Ectodermal cell (in vitro differentiated cells): Measurements from ENCODE around the gene RECQL5. TPM values are rescaled to one million over a fixed set of nuclear protein-coding genes. Genes with fewer than 3 reads are reported as not detected.

Experiments
- H3K27ac ChIP-seq: 2 replicates; pipeline ENCODE4 v1.7.0; 2013; ENCODE audit warnings: mild to moderate bottlenecking, low read depth, low read length; ENCODE audit not compliant: insufficient read depth, poor library complexity, severe bottlenecking
- H3K27me3 ChIP-seq: 2 replicates; pipeline ENCODE4 v1.7.0; 2013; ENCODE audit warnings: mild to moderate bottlenecking, low read length; ENCODE audit not compliant: insufficient read depth, control insufficient read depth, poor library complexity, severe bottlenecking
- H3K36me3 ChIP-seq: one replicate; pipeline ENCODE4 v1.7.0; 2013; ENCODE audit warnings: low read length; ENCODE audit not compliant: control insufficient read depth, insufficient read depth
- H3K4me1 ChIP-seq: one replicate; pipeline ENCODE4 v1.7.0; 2013; ENCODE audit warnings: low read length; ENCODE audit not compliant: control insufficient read depth, insufficient read depth
- H3K4me3 ChIP-seq: 2 replicates; pipeline ENCODE4 v1.7.0; 2013; ENCODE audit warnings: low read depth, low read length, control low read depth; ENCODE audit not compliant: insufficient read depth
- H3K9me3 ChIP-seq: 2 replicates; pipeline ENCODE4 v1.7.0; 2013; ENCODE audit warnings: mild to moderate bottlenecking, low read length, moderate library complexity; ENCODE audit not compliant: control insufficient read depth
- WGBS, 2 experiments: methylation state at CpG; one replicate each; pipeline ENCODE4 v1.1.7; 2013; ENCODE audit warnings: missing lambda C conversion rate in 2 of 2; 5-methylcytosine and 5-hydroxymethylcytosine counted together
- polyA plus RNA-seq, 4 experiments: library from polyadenylated mRNA; stranded (reverse); fragments of 50-300 nt; gene quantifications; one replicate each; pipeline ENCODE4 v1.2.3, GENCODE V29; 2013

The RECQL5 gene
- polyA plus RNA-seq (2013, experiment 1 of 4) = 56.7 TPM
- 52.6 TPM for polyA plus RNA-seq (2013, experiment 2 of 4)
- polyA plus RNA-seq (2013, experiment 3 of 4) = 39.8 TPM
- 45.1 TPM for polyA plus RNA-seq (2013, experiment 4 of 4)

GRCh38 chr17:75666959-75667790 is at the start of gene RECQL5, which contains the start of gene SAP30BP:
RECQL5 (minus strand) TSS chr17:75667154; CDS start chr17:75666557, 597 bp downstream.
SAP30BP (plus strand) TSS chr17:75667338; CDS start chr17:75667373, 35 bp downstream.
- Histone ChIP-seq H3K27me3 (no peaks in the 10 kb centered on the region), H3K4me1 (no peaks in the 10 kb centered on the region), H3K27ac (peak within 1 kb of the TSS; percentile 60), H3K4me3 (peak within 1 kb of the TSS; percentile 85), H3K9me3 (no peaks in the 10 kb centered on the region), H3K36me3 (peaks cover 22% of the 10 kb centered on the region)
- WGBS, 2 experiments = 1% methylated on average over 55 of the region's 55 CpGs

GRCh38 chr17:75712446-75712845 is 45.5 kb upstream of the RECQL5 start:
- Histone ChIP-seq H3K27ac (no peak overlapping the region), H3K27me3 (no peaks in the 10 kb centered on the region), H3K4me1 (no peaks in the 10 kb centered on the region), H3K9me3 (no peaks in the 10 kb centered on the region), H3K4me3 (no peak overlapping the region), H3K36me3 (no peaks in the 10 kb centered on the region)
- WGBS, 2 experiments = 83% methylated on average over 2 of the region's 2 CpGs

- Histone ChIP-seq H3K27ac (no peak overlapping the region), H3K4me3 (no peak overlapping the region), H3K36me3 (peaks cover 25% of the 10 kb centered on the region), H3K9me3 (no peaks in the 10 kb centered on the region), H3K27me3 (no peaks in the 10 kb centered on the region), H3K4me1 (no peaks in the 10 kb centered on the region)
- WGBS, 2 experiments = 95% methylated on average over 12 of the region's 12 CpGs
These were observed 40.2 kb upstream of the RECQL5 start for GRCh38 chr17:75707079-75707571.

- no peaks in the 10 kb centered on the region for H3K9me3 ChIP-seq
- H3K4me3 ChIP-seq = no peak overlapping the region
- 91 to 93% methylated on average over 20 of the region's 20 CpGs for WGBS, 2 experiments
- peaks cover 34% of the 10 kb centered on the region for H3K36me3 ChIP-seq
- H3K4me1 ChIP-seq = no peaks in the 10 kb centered on the region
- no peaks in the 10 kb centered on the region for H3K27me3 ChIP-seq
- H3K27ac ChIP-seq = no peak overlapping the region
These were observed 39.2 kb upstream of the RECQL5 start for GRCh38 chr17:75706042-75706728.

- peaks cover 43% of the 10 kb centered on the region for H3K36me3 ChIP-seq
- WGBS, 2 experiments = 92 to 93% methylated on average over 27 of the region's 27 CpGs
- H3K27me3 ChIP-seq = no peaks in the 10 kb centered on the region
These were observed 38.3 kb upstream of the RECQL5 start for GRCh38 chr17:75704963-75705875.

GRCh38 chr17:75703591-75703990 is 36.6 kb upstream of the RECQL5 start:
- 95 to 98% methylated on average over 9 of the region's 9 CpGs for WGBS, 2 experiments
- H3K4me3 ChIP-seq = no peak overlapping the region
- no peaks in the 10 kb centered on the region for H3K9me3 ChIP-seq
- H3K27ac ChIP-seq = no peak overlapping the region
- H3K4me1 ChIP-seq = no peaks in the 10 kb centered on the region
- peaks cover 48% of the 10 kb centered on the region for H3K36me3 ChIP-seq
- no peaks in the 10 kb centered on the region for H3K27me3 ChIP-seq

More at GRCh38 chr17:75704963-75705875, 38.3 kb upstream of the RECQL5 start:
- Histone ChIP-seq H3K9me3 (no peaks in the 10 kb centered on the region), H3K4me1 (no peaks in the 10 kb centered on the region), H3K4me3 (no peak overlapping the region), H3K27ac (no peak overlapping the region)

GRCh38 chr17:75703191-75703590 is 36.2 kb upstream of the RECQL5 start:
- Histone ChIP-seq H3K9me3 (no peaks in the 10 kb centered on the region), H3K27ac (no peak overlapping the region), H3K27me3 (no peaks in the 10 kb centered on the region), H3K36me3 (peaks cover 48% of the 10 kb centered on the region), H3K4me1 (no peaks in the 10 kb centered on the region), H3K4me3 (no peak overlapping the region)
- WGBS, 2 experiments = 95 to 96% methylated on average over 12 of the region's 12 CpGs

GRCh38 chr17:75701288-75701687 is 34.3 kb upstream of the RECQL5 start:
- no peaks in the 10 kb centered on the region for H3K27me3 ChIP-seq
- H3K4me3 ChIP-seq = no peak overlapping the region
- H3K36me3 ChIP-seq = peaks cover 41% of the 10 kb centered on the region
- no peak overlapping the region for H3K27ac ChIP-seq
- H3K4me1 ChIP-seq = no peaks in the 10 kb centered on the region
- 94% methylated on average over 10 of the region's 10 CpGs for WGBS, 2 experiments
- H3K9me3 ChIP-seq = no peaks in the 10 kb centered on the region

- Histone ChIP-seq H3K27me3 (no peaks in the 10 kb centered on the region), H3K4me3 (no peak overlapping the region), H3K4me1 (peaks cover 5% of the 10 kb centered on the region), H3K27ac (no peak overlapping the region), H3K36me3 (peaks cover 31% of the 10 kb centered on the region), H3K9me3 (no peaks in the 10 kb centered on the region)
- WGBS, 2 experiments = 83 to 92% methylated on average over 3 of the region's 3 CpGs
These were observed 31.7 kb upstream of the RECQL5 start for GRCh38 chr17:75698659-75699058.
